Keratinocyte (primary cell): ENCODE results near the gene TPST2.

Source experiments
- CTCF ChIP-seq, 3 experiments: IDR thresholded peaks in 1 of 3; conservative IDR thresholded peaks in 1 of 3; optimal IDR thresholded peaks in 1 of 3; 2 replicates in 2 of 3; 3 replicates in 1 of 3; pipeline versions ENCODE3 to v1.5.1; 2011; ENCODE audit warnings: low read length in 3 of 3, mild to moderate bottlenecking in 3 of 3, moderate library complexity in 2 of 3, control low read depth in 1 of 3, inconsistent platforms in 1 of 3; ENCODE audit not compliant: insufficient read depth in 2 of 3; ENCODE audit errors: extremely low read depth in 1 of 3
- EZH2 ChIP-seq: IDR thresholded peaks from one replicate; pipeline ENCODE4 v1.6.1; 2012; ENCODE audit warnings: inconsistent platforms, mild to moderate bottlenecking, low read length, moderate library complexity

GRCh38 chr22:26481112-26481693 lies 108.7 kb downstream of the TPST2 start:
- no peak for TF ChIP-seq EZH2
- no peak for TF ChIP-seq CTCF (optimal IDR thresholded peaks at IDR 0.05 in 1 of 3, IDR thresholded peaks at IDR 0.05 in 1 of 3, conservative IDR thresholded peaks at IDR 0.05 in 1 of 3; ENCODE audit: extremely low read depth in 1 of 3, insufficient read depth in 2 of 3, low read length in 3 of 3)
